HG02588 (cell line): ENCODE data around the gene IPO8.

ENCODE experiments used
- ATAC-seq: cut with Tn5 transposase; IDR thresholded peaks from one replicate; pipeline ENCODE4 v1.9.1; 2021; ENCODE audit warnings: mild to moderate bottlenecking, moderate library complexity; ENCODE audit not compliant: unreplicated experiment

The IPO8 gene

DNA sequence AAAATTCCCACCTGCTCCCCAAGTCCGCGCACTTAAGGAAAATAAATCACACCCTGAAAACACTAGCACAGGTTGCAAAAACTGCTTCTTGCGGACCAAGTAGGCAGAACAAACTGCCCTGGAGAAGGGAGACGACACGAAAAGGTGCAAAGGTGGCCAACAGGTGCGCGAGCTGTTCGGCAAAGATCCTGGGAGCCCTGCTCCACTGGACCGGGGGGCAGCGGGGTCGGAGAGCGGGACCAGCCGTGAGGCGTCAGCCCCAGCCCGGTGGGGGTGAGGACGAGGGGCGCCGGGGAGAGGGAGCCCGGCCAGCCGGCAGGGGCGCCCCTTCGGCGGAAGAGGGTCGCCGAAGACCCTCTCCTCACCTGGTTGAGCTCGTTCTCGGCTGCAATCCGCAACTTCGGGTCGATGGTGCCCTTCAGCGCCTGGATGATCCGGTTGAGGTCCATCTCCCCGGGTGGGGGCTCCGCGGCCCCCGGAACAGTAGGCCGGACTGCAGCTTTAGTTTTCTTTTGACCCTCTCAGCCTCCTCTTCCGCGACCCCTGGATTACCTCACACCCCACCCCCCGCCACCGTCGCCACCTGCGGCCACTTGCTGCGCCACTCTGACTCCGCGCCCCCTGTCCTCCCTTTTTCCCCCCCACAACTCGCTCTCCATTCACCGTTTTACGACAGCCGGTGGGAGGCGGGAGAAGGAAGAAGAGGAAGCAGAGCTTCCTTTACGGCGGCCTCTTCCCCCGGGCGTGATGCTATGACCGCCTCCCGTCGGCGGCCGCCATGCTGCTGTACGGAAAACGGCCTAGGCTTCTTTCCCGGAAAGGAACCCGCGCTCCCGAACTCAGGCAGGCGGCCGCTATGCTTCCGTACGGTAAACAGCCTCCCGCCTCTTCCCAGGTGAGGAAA is at the start of gene IPO8:
Gene IPO8, minus strand, starts transcription at position 671 of the 904 bp plus-strand sequence. Its CDS starts 222 bp downstream, at position 449.
- ATAC-seq: peak; percentile 88

DNA sequence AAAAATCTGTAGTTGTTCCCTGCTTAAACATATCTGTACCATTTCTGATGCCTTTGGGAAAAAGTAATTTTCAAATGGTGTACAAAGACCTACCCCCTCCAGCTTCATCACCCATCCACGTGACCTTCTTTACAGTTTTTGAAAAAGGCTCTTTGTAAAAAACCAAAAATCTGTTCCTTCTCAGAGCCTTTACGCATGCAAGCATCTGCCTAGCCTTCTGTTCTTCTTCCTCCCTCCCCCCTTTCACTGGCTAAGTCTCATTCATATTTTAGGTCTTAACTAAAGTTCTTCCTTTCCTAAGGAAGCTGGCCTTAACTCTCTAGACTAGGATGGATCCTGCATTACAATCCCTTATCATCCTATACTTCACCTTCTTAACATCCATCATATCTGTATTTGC is 48.7 kb upstream of the IPO8 start:
- ATAC-seq: no peak

DNA sequence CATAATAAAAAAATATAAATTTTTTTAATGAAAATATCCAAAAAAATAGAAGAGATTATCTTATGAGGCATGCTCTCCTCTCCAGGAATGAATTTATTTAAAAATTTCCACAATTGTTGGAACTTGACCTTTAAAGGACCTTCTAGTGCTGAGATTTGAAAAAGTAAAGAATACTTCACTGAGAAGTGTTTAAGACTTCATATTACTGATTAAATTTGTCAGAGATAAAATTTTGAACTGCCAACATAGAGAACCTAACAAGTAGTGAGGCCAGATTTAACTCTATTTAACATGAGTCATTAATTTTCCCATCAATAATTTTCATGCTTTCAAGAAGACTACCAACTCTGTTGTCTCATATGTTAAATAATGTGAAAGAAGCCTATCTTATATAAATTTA is 44.6 kb upstream of the IPO8 start:
- ATAC-seq: no peak

DNA sequence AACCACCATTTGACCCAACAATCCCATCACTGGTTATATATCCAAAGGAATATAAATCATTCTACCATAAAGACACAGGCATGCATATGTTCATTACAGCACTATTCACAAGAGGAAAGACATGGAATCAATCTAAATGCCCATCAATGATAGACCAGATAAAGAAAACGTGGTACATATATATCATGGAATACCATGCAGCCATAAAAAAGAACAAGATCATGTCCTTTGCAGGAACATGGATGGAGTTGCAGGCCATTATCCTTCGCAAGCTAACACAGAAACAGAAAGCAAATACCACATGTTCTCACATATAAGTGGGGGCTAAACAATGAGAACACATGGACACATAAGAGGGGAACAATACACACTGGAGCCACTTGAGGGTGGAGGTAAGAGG is 43.4 kb upstream of the IPO8 start:
- ATAC-seq: no peak

DNA sequence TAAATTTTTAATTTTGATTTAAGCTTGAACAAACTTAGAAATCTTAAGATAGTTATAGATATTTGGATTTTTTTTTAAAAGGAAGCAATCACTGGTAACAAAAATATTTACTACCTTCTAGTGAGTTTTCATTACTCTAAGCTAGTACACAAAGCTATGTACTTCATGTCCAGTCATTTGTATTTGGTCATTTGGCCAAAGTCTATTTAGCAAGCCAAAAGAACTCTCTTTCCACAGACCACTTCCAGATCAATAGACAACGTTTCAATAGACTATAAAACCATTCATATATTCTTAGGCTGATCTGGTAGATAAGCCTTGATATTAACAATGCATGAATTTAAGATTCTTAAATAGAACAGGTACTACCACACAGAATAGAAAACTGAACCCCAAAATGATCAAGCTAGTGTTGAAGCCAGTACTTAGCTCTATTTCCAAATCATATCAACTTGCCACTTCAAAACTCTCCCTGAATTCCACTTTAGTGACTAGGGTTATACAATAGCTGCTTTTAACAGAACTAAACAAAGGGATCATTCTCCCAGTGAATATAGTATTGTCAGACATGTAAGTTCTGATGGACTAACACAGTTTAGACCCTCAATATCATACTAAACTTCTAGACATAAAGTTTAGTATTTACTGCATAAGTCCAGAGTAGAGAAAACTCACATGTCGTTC is 37.4 kb upstream of the IPO8 start:
- ATAC-seq: no peak

DNA sequence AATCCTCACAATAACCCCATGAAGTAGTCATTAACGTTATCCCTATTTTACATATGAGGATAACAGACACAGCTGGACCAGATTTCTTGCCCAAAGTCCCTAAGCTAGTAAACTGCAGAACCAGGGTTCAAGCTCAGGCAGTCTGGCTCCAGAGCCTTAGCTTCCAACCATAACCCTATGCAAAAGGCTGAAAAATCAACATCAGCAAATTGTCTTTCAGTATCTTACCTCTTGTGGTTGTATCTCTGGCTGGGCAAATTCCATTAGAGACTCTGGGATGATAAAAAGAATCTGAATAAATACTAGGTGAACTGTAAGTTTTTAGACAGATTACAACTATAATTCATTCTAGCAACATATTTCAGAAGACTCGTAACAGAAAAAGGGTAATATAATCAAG is 34.3 kb upstream of the IPO8 start:
- no peak for ATAC-seq

DNA sequence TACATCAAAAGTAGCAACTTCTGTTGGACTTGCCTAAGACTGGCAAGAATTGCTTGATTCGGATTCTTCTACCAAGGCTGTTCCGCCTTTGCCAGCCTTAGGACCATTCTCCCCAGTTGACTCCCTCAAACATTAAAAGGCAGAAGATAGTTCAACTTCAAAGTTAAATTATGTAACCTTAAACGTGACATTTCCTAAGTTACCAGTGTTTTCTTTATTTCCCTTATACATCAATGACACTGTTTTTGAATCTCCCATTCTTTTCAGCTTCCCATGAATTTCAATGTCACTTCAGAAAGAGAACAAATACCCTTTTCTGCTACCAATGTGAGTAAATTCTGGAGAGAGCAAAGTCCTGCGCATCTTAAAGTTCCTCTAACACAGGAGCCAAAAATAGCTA is 33.9 kb upstream of the IPO8 start:
- no peak for ATAC-seq

DNA sequence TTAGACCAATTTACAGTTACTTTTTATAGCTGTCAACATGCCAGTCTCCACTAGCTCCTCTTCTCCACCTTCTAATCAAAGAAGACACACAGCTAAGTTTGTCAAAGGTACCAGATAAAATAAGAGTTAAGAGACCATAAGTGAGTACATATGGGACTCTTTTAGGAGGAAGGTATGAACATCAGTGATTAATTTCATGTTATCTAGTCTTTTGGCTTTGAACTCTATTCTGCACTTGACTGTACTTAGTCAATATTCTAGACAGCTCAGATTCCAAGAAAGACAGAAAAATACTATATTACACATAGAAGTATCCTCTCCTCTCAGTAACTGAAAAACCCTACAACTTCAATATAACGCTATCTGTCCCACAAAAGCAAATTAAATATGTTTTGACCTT is 31.0 kb upstream of the IPO8 start:
- no peak for ATAC-seq

DNA sequence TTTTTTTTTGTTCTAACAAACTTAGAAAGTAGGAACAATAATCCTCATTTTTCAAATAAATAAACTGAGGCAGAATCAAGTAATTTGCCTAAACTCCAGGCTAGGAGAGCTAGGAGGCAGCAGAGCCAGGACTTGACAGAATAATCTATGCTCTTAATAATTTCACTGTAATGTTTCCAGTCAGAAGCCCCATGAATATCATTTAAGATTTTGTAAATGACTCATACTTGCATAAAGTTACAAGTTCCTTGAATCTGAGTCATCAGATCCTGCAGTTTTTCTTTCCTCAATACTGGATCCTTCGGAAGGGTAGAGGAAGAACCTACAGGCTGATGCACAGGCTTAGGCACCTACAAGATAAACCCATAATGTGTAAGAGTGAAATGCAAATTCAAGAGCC is 30.1 kb upstream of the IPO8 start:
- no peak for ATAC-seq

DNA sequence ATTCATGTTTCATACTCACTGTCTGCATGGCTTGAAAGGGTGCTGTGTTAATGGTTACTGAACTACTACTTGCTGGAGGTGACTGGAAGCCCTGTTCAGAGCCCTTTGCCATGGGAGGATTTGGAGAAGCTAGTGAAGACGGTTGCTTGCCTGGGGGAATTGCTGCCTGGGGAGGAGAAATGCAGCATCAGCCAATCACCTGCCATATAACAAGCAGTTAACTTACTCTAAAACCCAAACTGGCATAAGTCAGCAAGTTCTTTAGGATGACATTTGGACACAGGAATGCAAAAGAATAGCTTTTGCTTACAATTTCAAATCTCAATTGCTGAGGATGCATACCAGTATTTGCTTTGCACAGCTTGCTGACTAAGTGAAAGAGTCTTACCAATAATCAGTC is 23.4 kb upstream of the IPO8 start:
- ATAC-seq: no peak

DNA sequence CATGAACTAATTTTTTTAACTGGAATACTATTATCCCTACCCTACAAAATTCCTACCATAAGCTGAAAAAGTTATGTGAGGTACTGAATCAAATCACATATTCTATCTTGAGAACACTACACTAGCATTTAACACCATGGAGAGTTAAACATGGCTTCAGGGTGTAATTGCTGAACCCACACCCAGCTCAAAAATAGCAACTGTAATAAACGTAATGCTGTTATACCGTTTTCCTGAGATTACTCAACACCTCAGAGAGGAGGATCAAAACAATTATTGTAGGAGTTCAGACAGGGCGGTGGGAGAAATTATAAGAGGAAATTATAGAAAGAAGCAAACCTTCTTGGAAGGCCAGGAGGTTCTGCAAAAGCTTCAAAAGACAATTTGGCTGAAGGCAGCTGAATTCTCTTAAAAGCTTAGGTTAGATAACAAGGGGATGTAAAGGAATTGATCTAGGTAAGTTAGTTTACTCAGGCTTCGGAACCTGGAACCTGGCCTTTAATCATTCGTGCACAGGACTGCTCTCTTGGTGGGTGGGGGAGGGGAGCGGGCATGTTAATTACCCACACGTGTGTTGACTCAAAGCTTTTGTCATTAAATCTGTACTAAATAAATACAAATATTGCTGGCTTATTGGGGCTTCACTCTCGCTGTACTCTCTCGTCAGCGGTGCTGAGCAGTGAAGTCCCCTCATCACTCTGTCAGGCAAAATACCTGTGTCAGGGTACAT is 12.1 kb upstream of the IPO8 start:
- no peak for ATAC-seq

DNA sequence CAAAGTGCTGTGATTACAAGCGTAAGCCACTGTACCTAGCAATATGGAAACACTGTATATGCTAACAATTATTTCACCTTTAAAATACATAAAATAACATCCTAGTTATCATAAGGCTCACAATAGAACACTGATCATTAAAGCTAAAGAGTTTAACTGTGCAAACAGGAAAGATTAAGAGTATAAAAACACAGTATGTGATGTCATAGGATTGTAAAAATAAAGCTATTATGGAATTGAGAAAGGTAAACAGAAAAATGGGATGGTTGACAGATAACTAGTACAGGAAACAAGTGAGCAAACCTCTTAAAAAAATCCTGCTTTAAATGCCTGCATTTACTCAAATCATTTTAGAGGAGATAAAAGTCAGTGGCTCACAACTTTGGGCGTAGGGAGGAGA is 10.8 kb upstream of the IPO8 start:
- ATAC-seq: no peak

DNA sequence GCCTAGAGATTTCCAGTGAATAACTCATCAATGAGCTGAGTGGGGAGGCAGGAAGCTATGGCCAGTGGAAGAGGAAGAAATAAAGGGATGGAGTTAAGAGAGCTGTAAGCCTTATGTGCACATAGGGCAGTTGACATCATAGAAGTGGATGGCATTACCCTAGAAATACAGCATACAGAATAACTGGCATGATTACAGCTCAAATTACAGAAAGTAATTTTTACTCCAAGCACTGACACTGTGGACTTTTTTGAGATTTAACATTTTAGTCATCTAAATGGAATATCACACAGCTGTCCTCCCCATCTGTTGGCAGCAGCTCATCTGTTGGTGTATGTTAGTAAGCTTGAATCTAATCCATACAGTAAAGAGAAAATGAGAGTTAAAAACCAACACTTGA is 5.4 kb upstream of the IPO8 start:
- no peak for ATAC-seq

DNA sequence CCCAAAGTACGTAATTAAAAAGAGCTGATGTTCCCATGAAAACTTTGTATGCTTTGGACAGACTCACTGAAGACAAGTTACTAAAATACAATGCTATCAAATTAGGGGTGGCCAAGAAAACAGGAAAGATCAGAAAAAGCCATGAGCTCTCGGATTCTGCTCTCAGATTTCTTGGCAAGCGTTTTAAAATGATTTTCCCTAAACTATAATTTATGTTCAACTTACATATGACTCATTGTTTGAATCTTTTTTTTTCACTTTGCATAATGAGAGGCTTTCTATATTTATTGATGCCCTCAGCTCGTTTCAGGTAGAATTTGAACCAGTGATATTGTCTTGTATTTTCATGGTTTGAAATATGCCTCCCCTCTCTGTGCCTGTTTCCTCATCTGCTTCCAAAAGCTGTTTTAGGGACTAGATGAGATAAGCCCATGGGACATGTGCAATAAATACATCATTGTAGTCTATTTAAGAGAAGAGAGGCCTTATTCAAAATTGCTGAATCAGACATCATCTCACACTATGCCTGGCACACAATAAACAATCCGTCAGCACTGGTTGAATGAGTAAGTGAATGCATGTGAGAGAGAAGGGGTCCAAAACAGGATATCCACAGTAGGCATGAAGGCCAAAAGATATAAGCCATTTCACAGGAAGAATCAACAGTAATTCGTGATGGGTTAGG is 4.7 kb upstream of the IPO8 start:
- ATAC-seq: no peak

DNA sequence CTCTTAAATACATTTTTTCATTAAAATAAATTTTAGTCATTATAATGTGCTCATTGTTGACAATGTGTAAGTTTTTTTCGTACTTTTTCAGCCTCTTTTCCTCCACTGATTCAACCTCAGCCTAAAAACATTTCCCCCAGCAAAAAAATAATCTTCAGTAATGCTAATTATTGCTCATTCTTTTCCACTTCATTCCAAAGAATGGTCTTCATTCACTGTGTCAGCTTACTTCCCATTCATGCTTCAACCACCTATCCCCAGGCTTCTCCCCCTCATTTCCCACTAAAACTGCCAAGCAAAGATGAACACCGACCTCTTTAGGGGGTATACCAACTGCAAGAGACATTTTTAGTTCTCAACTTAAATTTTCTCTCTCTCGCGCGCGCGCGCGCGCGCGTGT is 2.7 kb upstream of the IPO8 start:
- no peak for ATAC-seq

DNA sequence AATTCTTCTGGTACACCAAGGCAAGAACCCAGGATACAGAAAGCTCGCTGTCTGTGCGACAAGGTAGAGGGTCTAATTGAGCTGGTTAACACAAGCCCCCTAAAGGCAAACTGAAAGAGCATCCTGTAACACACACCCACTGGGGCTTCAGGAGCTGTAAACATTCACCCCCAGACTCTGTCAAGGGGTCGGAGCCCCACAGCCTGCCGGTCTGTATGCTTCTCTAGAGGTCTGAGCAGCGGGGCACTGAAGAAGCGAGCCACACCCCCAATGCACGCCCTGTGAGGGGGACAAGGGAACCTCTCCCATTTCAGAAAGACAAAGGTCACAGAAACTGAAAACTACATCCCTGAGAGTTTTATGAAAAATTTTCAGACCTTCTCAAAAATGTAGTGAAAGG is 1.3 kb upstream of the IPO8 start:
- no peak for ATAC-seq

DNA sequence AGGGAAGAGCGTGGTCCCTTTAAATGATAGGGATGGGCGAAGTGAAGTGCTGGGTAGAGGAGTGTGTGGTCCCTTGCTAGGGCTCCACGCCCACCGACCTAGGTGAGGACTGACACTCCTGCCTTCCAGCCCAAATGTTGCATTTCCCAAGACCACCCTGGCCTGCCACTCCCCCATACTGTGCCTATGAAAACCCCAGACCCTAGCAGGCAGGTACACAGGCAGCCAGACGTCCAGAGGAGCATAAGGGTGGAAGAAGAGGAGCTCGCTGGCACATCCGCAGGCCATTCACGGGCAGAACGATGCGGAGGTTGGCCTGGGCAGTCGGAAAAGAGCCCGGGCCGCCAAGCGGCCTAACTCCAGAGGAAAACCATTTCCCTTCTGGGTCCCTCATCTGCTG is 817 bp upstream of the IPO8 start:
- no peak for ATAC-seq

DNA sequence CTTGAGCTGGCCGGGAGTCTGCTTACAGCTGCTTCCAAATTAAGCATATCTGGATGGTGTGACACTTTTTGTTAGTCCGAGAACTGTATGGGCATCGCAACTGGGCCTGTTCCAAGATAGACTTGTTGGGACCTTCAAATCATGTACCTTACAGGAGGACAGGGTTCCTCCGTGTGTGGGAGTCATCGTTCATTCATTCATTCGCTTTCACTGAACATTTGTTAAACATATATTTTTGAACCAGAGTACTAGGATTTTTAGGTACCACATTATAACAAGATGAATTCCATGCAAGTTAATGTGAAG is 387 bp upstream of the IPO8 start:
- peak; percentile 30 for ATAC-seq

DNA sequence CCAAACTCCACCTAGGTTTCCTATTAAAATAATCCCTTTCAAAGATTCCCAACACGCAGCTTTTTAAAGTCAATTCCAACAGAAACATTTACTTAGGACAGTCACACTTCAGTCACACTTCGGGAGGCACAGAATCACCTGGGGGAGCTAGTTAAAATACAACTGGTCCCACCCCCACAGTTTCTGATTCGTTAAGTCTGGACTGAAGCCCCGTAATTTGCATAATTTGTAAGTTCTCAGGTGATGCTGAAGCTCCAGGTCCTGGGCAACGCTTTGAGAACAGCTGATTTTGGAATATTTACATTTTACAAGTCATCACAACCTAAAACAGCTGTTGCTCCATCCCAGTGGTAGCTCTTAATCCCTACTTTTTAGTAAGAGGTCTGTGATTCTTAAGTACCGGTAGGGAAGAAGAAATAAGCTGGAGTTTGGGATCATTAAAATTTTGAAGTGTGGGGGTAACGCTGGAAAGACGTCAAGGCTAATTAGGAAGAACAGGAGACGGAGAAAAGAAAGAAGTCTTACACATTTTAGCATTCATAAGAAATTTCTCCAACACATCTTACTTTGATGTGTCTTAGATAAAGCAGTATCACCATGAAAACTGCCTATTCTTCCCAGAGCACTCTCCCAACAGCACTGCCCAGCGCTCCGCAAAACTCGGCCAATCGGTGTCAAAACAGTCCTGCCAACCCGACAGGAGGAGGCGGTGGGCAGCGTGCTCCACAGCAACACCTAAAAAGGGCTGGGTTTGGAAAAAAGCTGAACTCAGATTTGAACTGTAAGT is 1.1 kb downstream of the IPO8 start:
- ATAC-seq: peak; percentile 35

DNA sequence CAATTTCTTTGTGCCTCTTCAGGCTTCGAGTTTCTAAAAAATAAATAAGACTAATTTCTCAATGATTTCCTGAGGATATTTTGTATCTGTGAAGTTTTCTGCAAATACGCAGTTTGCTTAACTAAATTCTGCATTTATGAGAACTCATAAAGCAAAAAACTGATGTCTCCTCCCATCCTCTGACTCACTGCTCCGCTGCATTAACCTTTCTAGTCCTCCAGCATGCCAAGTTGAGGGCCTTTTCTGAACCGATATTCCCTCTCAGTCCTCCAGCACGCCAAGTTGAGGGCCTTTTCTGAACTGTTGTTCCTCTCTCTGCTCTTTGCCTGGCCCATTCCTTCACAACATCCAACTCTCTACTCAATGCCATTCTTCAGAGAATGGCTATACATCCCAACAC is 3.2 kb downstream of the IPO8 start:
- ATAC-seq: no peak
